HG03460 (cell line): ENCODE data around the gene IL32.

Experiments
- ATAC-seq: cut with Tn5 transposase; IDR thresholded peaks from one replicate; pipeline ENCODE4 v1.9.1; 2021; ENCODE audit not compliant: unreplicated experiment

Gene IL32

DNA sequence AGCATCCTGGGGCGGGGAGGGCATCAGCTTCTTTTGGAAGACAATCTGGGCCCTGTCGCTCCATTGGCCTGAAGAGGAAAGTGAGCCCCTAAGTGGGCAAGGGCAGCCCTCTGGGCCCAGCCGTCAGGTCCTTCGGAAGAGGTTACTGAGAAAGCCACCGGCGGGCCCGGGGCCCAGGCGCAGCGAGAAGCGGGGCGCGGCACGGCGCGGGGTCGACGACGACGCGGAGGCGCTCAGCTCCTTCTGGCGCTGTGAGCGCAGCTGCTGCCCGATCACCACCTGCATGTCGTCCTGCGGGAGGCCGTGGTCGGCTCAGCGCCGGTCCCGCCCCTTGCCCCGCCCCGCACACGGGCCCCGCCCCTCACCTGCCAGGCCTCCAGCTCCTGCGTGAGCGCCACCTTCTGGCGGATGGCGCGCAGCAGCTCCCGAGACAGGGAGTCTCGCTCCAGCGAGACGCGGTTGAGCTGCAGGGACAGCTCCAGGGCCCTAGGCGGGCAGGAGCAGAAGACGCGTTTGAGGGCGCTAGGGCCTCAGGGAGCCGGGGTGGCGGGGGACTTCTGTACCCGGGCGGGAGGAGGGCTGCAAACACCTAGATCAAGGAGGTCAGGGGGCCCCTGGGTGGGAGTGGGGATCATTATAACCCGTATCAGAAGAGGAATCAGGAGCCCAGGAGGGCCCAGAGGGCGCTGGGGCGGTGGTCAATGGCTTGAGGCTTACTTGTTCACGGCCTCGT, 37.3 kb upstream of the IL32 start:
- ATAC-seq, result peak; percentile 32

GRCh38 chr16:3028716-3029319, 36.6 kb upstream of the IL32 start:
- no peak for ATAC-seq

GRCh38 chr16:3029491-3030221, 35.8 kb upstream of the IL32 start:
- no peak for ATAC-seq

- ATAC-seq, result no peak
Observed at GRCh38 chr16:3030222-3031212, 34.9 kb upstream of the IL32 start.

DNA sequence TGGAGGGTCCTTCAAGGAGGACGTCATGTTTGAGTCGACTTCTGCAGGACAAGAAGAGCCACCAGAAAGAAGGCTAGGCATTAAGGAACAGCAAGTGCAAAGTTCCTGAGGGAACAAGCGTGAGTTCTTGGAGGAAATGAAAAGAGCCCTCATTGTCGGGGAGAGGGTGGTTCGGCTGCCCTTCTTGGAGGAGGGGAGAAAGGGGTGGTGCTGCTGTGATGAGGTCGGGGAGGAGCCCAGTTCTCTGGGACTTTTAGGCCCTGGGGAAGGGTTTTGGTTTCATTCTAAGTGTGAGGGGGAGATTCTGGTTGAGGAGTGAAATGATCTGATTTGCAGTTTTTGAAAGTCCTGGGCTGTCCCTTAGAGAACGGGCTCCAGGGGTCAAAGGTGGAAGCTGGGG, 32.8 kb upstream of the IL32 start:
- no peak for ATAC-seq

- ATAC-seq, result no peak
Observed at GRCh38 chr16:3035289-3035971, 30.0 kb upstream of the IL32 start.

- ATAC-seq, result no peak
Observed at GRCh38 chr16:3035972-3036725, 29.3 kb upstream of the IL32 start.

- no peak for ATAC-seq
Observed at GRCh38 chr16:3036726-3037315, 28.6 kb upstream of the IL32 start, which contains the start of gene BICDL2. Gene BICDL2 (minus strand): TSS chr16:3036944. CDS start chr16:3035496, 1,448 bp downstream.

- ATAC-seq, result no peak
Observed at GRCh38 chr16:3038256-3038655, 27.2 kb upstream of the IL32 start.

DNA sequence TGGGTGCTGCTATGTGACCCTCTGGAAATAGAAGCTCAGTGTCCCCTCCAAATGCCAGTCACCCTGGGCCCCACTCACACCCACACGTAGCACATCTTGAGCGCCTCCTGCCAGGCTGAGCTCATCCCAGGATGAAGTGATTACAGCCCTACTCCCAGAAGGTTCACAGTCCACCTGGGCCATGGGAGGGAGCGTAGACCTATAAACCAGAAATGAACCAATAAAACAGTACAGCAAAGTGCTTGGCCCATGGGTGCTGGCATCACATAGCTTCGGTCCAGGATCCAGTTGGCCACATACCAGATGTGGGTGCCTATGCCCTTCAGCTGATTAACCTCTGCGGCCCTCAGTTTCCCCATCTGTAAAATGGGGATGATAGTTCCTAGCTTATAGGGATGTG, 26.5 kb upstream of the IL32 start:
- ATAC-seq, result no peak

DNA sequence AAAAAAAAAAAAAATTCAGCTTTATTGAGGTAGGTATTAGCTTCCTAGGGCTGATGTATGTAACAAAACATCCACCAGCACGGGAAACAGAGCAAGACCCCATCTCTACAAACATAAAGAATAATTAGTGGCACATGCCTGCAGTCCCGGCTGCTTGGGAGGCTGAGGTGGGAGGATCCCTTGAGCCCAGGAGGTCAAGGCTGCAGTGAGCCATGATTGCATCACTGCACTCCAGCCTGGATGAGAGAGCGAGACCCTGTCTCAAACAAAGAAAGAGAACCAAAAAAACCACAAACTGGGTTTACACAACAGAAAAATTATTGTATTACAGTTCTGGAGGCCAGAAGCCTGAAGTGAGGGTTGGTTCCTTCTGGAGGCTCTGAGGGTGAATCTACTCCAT, 23.1 kb upstream of the IL32 start:
- ATAC-seq, result no peak

- no peak for ATAC-seq
Observed at GRCh38 chr16:3044708-3045107, 20.7 kb upstream of the IL32 start.

DNA sequence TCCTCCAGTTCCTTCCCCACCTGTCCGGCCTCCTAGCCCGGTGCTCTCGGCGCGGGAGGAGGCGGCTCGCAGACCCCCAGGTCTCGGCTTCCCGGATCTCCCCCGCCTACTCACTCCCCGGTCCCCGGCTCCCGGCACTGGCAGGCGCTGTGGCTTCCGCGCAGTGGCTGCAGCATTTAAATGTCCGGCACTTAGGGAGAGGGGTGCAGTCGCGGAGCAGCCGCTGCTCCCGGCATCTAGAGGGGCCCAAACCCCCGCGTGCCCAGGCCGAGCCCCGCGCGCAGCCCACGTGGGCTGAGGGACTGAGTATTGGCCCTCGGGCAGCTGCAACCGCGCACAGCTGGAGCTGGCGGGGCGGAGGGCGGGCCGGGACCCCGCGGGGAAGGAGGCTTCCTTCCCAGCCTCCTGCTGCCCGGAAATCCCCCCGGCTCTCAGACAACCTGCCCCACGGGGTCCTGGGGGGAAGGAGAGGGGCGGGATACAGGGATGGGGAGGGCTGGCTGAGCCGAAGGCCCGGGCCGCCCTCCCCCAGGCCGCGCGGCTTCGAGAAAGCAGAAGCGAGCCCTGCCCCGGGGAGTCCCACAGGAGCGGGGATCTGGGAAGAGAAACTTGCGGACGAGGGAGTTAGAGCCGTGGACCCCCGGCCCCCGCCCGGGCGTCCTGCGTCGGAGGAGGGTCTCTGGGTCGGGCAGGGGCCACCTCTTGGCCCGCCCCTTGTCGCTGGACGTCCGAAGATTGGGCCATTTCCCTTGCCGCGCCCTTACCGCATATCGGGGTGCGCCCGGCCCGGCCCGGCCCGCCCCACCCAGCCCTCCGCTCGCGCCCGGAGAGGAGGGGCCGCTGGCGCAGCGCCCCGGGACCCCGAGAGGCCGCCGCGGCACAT, 19.4 kb upstream of the IL32 start, which contains the start of gene MMP25:
MMP25 (plus strand) TSS at position 804 of the 883 bp plus-strand sequence. CDS start 357 bp downstream, outside the sequence.
- ATAC-seq, result no peak

GRCh38 chr16:3046641-3047386, 18.6 kb upstream of the IL32 start:
- no peak for ATAC-seq

- ATAC-seq, result no peak
Observed at GRCh38 chr16:3047387-3047720, 18.1 kb upstream of the IL32 start.

- ATAC-seq, result no peak
Observed at GRCh38 chr16:3049921-3050481, 15.4 kb upstream of the IL32 start.

DNA sequence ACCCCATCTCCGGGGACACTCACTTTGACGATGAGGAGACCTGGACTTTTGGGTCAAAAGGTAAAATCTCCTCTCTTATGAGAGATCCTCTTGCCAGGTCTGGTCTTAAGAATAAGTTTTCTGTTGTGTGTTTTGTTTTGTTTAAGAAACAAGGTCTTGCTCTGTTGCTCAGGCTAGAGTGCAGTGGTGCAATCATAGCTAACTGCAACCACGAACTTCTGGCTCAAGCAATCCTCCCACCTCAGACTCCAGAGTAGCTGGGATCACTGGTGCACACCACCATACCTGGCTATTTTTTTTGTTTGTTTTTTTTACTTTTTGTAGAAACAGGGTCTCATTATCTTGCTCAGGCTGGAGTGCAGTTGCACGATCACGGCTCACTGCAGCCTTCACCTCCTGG, 15.0 kb upstream of the IL32 start:
- no peak for ATAC-seq
